CD4-positive, alpha-beta T cell treated with Interleukin-1 beta for 1 hour (primary cell): ENCODE results near the gene KIAA1671.

ENCODE experiments used
- DNase-seq, 2 donors: peaks; one replicate each; pipeline ENCODE4 v3.0.0-alpha.2; 2020 to 2022

The KIAA1671 gene

GRCh38 chr22:25120761-25121212 is 168.3 kb downstream of the KIAA1671 start:
- no peak for DNase-seq

DNA sequence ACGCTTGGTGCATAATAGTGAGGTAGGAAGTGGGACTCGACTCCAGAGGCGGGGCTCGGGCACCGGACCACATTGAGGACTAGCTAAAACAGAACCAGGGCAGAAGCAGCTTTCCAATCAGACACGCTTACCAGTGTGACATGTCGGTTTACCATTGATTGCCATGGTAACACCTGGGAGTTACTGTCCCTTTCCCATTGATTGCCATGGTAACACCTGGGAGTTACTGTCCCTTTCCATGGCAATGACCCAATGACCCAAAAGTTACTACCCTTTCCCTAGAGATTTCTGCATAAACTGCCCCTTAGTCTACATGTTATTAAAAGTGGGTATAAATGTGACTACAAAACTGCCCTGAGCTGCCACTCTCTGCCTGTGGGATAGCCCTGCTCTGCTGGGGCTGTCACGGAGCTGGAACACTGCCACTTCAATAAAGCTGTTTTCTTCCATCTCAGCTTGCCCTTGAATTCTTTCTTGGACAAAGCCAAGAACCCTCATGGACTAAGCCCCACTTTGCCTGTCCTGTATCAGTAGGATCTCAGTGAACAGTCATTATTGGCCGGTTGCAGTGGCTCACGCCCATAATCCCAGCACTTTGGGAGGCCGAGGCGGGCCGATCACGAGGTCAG is 169.7 kb downstream of the KIAA1671 start:
- DNase-seq, result no peak

- no peak for DNase-seq
Measured at GRCh38 chr22:25123677-25124076, 171.2 kb downstream of the KIAA1671 start.

GRCh38 chr22:25125693-25126357 is 173.3 kb downstream of the KIAA1671 start:
- no peak for DNase-seq

- no peak for DNase-seq
Measured at GRCh38 chr22:25126510-25126909, 174.0 kb downstream of the KIAA1671 start.

DNA sequence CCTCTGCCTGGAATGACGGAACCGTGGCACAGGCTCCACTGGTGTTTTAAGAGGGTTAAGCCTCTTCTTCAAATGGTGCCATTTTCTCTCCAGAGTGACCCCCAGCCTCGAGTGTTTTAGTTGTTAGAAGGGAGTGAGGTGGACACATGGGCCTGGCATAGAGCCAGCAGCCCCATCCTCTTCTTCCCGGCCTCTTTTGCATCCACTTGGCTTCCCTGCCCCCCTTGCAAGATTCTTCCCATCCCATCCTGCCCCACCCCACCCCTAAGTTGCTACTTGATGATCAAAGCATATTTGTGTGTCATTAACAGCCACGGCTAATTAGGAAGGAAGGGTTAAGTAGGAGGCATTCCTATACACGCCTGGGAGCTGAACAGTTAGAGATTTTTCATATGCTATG is 174.8 kb downstream of the KIAA1671 start:
- DNase-seq, result no peak

DNA sequence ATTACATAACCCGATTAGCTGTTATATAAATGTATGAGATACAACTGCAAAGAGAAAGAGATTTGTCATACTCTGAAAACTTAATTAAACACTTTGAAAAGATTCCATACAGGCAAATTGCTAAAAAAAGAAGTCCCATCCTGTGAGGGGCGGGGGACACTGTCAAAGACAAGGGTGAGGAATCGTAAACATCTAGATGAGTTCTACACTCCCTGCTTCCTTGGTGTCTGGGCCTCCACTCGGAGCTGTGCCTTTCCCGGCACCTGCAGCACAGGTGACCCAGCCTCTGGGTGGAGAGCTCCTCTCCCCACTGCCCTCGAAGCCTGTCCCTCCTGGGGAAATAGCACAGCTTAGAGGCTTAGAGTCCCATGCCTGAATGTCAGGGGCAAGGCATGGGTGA is 177.9 kb downstream of the KIAA1671 start:
- no peak for DNase-seq

DNA sequence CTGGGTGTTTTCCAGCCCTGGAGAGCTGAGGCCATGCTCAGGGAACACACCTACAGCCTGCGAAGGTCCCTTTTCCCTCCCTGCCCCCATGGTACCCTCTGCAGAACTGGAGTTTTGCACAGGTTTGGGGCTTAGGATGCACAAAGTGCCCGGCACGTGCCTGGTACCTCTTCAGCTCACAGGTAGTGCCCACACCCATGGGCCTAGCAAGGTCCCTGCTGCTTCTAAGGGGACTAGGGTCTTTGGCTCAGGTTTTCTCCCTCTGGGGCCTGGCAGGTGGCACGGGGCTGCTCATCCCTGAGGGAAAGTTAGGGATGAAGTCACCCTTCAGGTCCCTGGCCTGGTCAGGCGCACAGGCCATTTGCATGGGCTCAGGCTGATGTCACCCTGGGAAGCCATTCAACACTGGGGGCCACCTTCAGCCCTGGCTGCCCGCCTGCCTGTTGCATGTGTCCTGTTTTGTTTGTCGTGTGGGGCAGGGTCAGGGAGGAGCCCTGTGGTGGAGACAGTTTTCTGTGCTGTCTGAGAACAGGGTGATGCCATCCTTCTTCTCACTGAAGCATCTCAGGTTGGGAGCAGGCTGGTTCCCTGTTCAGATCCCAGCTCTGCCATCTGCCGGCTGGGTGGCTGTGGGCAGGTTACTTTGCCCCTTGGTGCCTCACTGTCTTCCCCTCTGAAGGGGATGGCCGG is 178.8 kb downstream of the KIAA1671 start:
- DNase-seq, result no peak

DNA sequence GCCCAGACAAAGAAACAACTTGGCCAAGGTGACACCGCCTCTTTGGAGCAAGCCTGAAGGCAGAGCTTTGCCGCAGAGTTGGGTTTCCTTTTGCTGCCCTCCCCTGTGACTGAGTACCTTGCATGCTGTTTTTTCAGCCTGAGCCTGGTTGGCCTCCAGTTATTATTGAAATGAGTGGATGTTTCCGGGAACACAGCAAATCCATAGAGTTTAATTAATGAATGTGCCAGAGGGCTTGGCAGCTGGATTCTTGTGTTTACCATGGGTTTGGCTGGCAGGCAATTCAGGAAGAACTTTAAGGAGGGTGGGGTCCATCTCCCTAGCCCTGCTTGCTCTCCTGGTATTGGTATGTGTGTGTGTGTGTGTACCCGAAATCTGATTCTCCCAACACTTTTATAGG is 181.5 kb downstream of the KIAA1671 start:
- DNase-seq, result no peak

GRCh38 chr22:25134451-25134850 is 181.9 kb downstream of the KIAA1671 start:
- DNase-seq, result no peak

DNA sequence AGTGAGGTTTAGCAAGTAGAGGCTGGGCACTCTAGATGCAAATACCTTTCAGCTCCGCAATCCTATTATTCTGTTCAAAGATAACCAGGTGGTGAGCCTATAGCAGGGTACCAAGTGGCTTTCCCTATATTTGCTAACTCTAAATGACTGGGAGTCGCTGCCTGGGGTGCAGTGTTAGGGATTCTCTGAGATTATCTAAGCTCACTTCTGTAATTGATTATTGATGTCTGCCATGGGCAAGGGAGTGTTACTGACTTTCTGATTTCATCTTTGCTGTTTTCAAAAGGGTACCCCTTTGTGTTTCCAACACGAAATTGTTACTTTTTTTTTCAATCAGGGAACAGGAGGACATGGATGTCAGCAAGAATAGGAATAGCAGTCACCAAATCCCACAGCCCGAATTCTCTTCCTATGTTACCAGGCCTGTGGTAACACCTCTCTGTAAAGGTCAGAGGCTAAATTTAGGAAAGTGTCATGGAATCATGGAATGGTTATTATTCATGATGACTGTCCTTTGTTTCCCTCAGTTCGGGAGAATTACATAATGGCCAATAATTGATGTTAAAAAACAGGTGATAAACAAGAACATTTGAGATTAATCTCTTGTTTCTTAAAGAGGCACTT is 184.5 kb downstream of the KIAA1671 start:
- DNase-seq, result no peak

- DNase-seq, result peak in 1 of 2 donors; percentile 7
Measured at GRCh38 chr22:25137577-25138525, 185.3 kb downstream of the KIAA1671 start.

GRCh38 chr22:25139062-25139461 is 186.5 kb downstream of the KIAA1671 start:
- DNase-seq, result no peak

GRCh38 chr22:25142102-25142501 is 189.6 kb downstream of the KIAA1671 start:
- DNase-seq, result no peak

- DNase-seq, result no peak
Measured at GRCh38 chr22:25143156-25144076, 190.9 kb downstream of the KIAA1671 start.

DNA sequence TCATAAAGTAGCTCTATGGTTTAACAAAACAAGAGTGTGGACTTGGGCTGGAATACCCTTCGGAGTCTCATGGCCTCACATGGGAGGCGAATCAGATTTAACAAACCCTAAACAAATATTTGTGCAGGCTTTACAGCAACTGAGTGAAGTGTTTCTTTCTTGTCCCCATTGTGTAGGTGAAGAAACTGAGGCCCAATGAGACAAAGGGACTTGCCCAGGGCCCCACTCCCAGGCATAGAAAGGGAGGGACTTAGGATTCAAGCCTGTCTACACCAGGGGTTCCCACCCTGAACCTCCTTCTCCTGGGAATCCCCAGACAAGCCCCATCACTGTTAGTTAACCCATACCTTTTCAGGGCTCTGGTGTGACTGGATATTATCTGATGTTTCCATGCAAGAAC is 192.0 kb downstream of the KIAA1671 start:
- DNase-seq, result no peak

GRCh38 chr22:25146307-25146706 is 193.8 kb downstream of the KIAA1671 start:
- no peak for DNase-seq

DNA sequence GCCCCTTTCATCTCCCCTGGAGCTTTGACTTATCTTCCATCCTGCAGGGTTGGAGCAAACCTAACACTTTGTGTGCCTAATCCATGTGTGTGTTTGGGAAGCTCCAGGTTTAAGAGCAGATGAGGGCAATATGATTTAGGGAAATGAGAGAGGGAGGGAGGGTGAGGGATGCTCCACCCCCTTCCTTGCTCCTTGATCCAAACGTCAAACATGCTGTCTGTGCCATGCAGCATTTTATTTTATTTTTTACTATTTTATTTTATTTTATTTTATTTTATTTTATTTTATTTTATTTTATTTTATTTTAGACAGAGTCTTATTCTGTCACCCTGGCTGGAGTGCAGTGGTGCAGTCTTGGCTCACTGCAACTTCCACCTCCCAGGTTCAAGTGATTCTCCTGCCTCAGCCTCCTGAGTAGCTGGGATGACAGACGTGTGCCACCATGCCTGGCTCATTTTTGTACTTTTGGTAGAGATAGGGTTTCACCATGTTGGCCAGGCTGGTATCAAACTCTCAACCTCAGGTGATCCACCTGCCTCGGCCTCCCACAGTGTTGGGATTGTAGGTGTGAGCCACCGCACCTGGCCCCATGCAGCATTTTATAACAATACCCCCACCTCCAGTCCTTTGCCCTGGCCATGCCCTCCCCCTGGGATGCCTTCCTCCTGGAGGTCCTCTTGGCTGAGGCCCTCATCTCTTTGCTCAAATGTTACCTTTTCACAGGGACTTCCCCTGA is 194.6 kb downstream of the KIAA1671 start:
- no peak for DNase-seq

GRCh38 chr22:25147642-25147928 is 195.1 kb downstream of the KIAA1671 start:
- no peak for DNase-seq

DNA sequence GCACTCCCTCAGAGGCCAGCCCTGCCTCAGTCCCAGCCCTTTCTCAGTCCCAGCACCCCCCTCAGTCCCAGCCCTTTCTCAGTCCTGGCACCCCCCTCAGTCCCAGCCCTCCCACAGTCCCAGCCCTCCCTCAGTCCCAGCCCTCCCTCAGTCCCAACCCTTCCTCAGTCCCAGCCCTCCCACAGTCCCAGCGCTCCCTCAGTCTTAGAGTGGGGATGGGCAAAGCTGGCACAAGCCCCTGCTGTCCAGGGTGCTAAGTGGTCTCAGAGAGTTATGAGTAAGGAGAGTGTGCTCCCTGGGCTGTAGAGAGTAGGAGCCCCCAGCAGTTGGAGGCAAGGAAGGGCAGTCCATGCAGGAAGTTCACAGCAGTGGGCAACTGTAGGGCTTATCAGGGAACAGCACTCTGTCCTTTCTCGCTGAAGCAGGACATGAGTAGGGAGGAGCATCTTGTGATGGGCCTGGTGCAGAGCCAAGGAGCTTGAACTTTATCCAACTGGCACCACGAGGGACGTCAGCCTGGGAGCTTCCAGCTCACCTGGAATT is 195.7 kb downstream of the KIAA1671 start:
- no peak for DNase-seq

DNA sequence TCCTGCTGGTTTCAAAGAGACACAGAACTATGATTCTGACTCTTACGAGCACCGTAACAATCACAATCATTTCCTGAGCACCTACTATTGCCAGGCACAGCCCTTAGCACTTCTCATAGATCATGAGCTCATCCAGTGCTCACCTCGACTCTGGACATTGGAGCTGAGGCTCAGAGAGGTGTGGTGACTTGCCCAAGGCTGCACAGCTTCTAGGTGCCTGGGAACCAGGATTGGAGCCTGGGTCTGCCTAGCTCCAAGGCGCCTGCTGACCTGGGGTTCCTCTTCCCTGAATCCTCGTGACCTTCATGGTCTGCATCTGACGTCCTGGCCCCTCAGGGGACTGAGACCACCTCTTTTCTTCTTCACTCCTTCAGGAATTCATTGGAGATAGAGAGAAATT is 196.5 kb downstream of the KIAA1671 start:
- DNase-seq, result no peak
